MCF 10A (cell line): ENCODE measurements around the gene VOPP1. TPM values are rescaled to one million over a fixed set of nuclear protein-coding genes. Genes with fewer than 3 reads are reported as not detected.

Experiments used
- BruUV-seq: library from RNA; stranded (reverse); fragments of 400-500 nt; replicated peaks from 2 replicates; lab custom pipeline; 2021; lab: Mats Ljungman, UMichigan
- CTCF ChIA-PET: fragments of 300-600 bp; sonication (Branson Sonifier 250); formaldehyde crosslinking; extraction: SDS; loops from one replicate; lab custom pipeline; 2021; ENCODE audit warnings: antibody characterized with exemption, inconsistent platforms; lab: Yijun Ruan, JAX
- POLR2A ChIA-PET: fragments of 300-600, 350-650 bp; sonication (Branson Sonifier 250); formaldehyde crosslinking; extraction: SDS; loops from one replicate; lab custom pipeline; 2020; ENCODE audit warnings: antibody characterized with exemption, inconsistent platforms; lab: Yijun Ruan, JAX
- DNase-seq: peaks from one replicate; pipeline ENCODE4 v3.0.0-alpha.2; 2018; ENCODE audit not compliant: unreplicated experiment
- H3K27ac Mint-ChIP-seq: one replicate; pipeline ENCODE4 v1.8.0; 2022; ENCODE audit warnings: mild to moderate bottlenecking, low read depth, mixed read lengths; ENCODE audit not compliant: unreplicated experiment
- H3K27me3 Mint-ChIP-seq: one replicate; pipeline ENCODE4 v1.8.0; 2022; ENCODE audit warnings: mixed read lengths; ENCODE audit not compliant: insufficient read depth, unreplicated experiment
- H3K36me3 Mint-ChIP-seq: one replicate; pipeline ENCODE4 v1.8.0; 2022; ENCODE audit warnings: mild to moderate bottlenecking, moderate library complexity, mixed read lengths; ENCODE audit not compliant: insufficient read depth, unreplicated experiment
- H3K4me1 Mint-ChIP-seq: one replicate; pipeline ENCODE4 v1.8.0; 2022; ENCODE audit warnings: mixed read lengths; ENCODE audit not compliant: insufficient read depth, unreplicated experiment
- H3K4me3 Mint-ChIP-seq: one replicate; pipeline ENCODE4 v1.8.0; 2022; ENCODE audit warnings: mild to moderate bottlenecking, moderate library complexity, mixed read lengths; ENCODE audit not compliant: unreplicated experiment
- H3K9me3 Mint-ChIP-seq: one replicate; pipeline ENCODE4 v1.8.0; 2022; ENCODE audit warnings: mixed read lengths; ENCODE audit not compliant: unreplicated experiment
- CTCF ChIP-seq: fragments of 200-600 bp; IDR thresholded peaks from one replicate; pipeline ENCODE4 v1.8.0; 2022; ENCODE audit warnings: antibody characterized with exemption, mild to moderate bottlenecking; ENCODE audit not compliant: unreplicated experiment
- intact Hi-C: fragments of 100-400 bp; cut with micrococcal nuclease; formaldehyde crosslinking; loops from 2 replicates; pipeline ENCODE4 v1.14.1; 2022
- total RNA-seq: library from RNA; stranded (reverse); gene quantifications from 2 replicates; pipeline ENCODE4 v1.2.3, GENCODE V29; 2022

The VOPP1 gene
- total RNA-seq, 1 experiment from 2014 or later, result 29.2 TPM

GRCh38 chr7:55567571-55567970 lies 4.7 kb downstream of the VOPP1 start:
- H3K27ac Mint-ChIP-seq, result peak overlapping the region; percentile 52
- H3K4me3 Mint-ChIP-seq, result no peak overlapping the region
- TF ChIP-seq CTCF, result no peak
- no peaks in the 10 kb centered on the region for H3K9me3 Mint-ChIP-seq
- intact Hi-C loops, result no loop called here
- H3K36me3 Mint-ChIP-seq, result no peaks in the 10 kb centered on the region
- DNase-seq, result no peak
- CTCF ChIA-PET, result interaction anchor here (1.5 to 1.9 kb wide), 2 partner anchors 13 to 29 kb away, joined by 4 to 7 read pairs; no protein-coding TSS in a partner anchor
- BruUV-seq, result no TSS peak
- H3K27me3 Mint-ChIP-seq, result no peaks in the 10 kb centered on the region
- peaks cover 38% of the 10 kb centered on the region for H3K4me1 Mint-ChIP-seq
- POLR2A ChIA-PET, result interaction anchor here (0.7 to 1.6 kb wide), 2 partner anchors 21 to 262 kb away, joined by 3 to 5 read pairs; no protein-coding TSS in a partner anchor

DNA sequence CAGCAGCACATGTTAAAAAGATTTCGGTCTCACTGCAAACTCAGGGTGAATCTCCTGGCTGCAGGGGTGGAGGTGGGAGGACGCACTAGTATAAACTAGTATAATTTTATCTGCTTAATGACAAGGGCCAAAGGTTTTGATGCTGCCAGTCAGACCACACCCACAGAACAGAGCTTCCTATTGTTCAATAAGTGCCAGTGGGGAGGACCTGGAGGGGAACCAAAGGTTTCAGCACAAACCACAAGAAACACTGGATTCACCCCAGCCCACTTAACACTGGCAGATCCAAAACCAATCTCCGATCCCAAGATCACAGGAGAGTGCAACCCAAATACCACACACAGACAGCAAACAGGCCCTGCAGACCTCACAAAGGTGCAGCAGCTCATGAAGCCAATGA lies 6.6 kb downstream of the VOPP1 start:
- CTCF ChIA-PET, result interaction anchor here (0.6 to 1.9 kb wide), 8 partner anchors 10 to 490 kb away, joined by 3 to 7 read pairs (median 3); no protein-coding TSS in a partner anchor
- POLR2A ChIA-PET, result interaction anchor here (1.0 kb wide), 1 partner anchor 20 kb away, joined by 3 read pairs; no protein-coding TSS in a partner anchor
- H3K27ac Mint-ChIP-seq, result no peak overlapping the region

DNA sequence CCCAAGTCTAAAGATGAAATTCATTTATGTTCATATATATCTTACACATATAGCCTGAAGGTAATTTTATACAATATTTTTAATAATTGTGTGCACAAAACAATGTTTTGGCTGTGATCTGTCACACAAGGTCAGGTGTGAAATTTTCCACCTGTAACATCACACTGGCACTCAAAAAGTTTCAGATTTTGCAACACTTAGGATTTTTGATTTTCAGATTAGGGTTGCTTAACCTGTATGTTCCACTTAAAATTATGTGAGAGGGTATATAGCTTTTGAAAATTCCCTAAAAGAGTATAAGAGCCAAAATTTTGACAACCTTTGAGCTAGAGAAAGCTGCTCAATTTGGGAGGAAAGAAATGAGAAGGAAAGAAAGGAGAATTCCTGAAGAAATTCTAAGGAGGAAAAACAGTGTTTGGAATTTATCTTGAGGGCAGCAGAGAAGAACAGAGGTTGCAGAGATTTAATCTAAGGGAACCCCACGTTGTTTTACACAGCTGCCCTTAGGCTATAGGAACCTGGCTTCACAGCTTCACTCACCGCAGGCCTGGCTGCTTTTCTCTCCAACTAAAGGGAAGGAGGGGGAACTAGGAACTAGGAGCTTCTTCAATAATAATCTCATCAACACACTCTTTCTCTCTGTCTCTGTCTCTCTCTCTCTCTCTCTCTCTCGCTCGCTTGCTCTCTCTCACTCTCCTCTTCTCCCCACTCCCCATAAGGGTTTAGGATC lies 8.5 kb downstream of the VOPP1 start:
- peak overlapping the region; percentile 27 for H3K27ac Mint-ChIP-seq
- H3K4me3 Mint-ChIP-seq, result no peak overlapping the region
- ChIA-PET POLR2A (interaction anchor here (0.6 to 1.6 kb wide), 9 partner anchors 10 to 1964 kb away, joined by 3 to 6 read pairs (median 4); no protein-coding TSS in a partner anchor), CTCF (interaction anchor here (0.6 to 1.2 kb wide), 10 partner anchors 9 to 148 kb away, joined by 3 to 5 read pairs (median 3); no protein-coding TSS in a partner anchor)
- TF ChIP-seq CTCF, result no peak
- no TSS peak for BruUV-seq
- no peaks in the 10 kb centered on the region for H3K9me3 Mint-ChIP-seq
- no peak for DNase-seq
- no peaks in the 10 kb centered on the region for H3K36me3 Mint-ChIP-seq
- H3K4me1 Mint-ChIP-seq, result peaks cover 23% of the 10 kb centered on the region
- no peaks in the 10 kb centered on the region for H3K27me3 Mint-ChIP-seq
- intact Hi-C loops, result no loop called here

More for the DNA sequence above, 6.6 kb downstream of the VOPP1 start:
- H3K36me3 Mint-ChIP-seq, result no peaks in the 10 kb centered on the region
- no TSS peak for BruUV-seq
- no peaks in the 10 kb centered on the region for H3K27me3 Mint-ChIP-seq
- H3K4me3 Mint-ChIP-seq, result no peak overlapping the region
- no peaks in the 10 kb centered on the region for H3K9me3 Mint-ChIP-seq
- no peak for DNase-seq
- TF ChIP-seq CTCF, result no peak
- intact Hi-C loops, result no loop called here
- H3K4me1 Mint-ChIP-seq, result peaks cover 38% of the 10 kb centered on the region

DNA sequence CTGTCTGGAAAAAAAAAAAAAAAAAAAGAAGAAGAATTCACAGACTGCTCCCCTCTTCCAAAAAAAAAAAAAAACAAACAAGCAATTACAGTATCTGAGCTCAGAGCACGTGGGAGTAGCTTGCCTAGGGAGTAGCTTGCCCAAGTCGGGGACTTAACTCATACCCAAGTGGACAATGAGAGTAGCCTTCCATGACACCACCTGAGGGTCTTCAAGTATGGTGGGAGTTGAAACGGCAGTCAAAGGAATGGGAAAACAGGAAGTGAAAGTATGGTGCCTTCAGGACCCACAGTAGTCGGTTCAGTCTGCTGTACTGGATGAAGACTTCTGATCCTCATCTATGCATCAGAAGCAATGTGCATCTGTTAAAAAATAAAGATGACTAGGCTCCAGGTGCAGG lies 10.6 kb downstream of the VOPP1 start:
- Mint-ChIP-seq H3K9me3 (no peaks in the 10 kb centered on the region), H3K27ac (no peak overlapping the region), H3K4me3 (no peak overlapping the region), H3K4me1 (peaks cover 23% of the 10 kb centered on the region), H3K36me3 (no peaks in the 10 kb centered on the region), H3K27me3 (no peaks in the 10 kb centered on the region)
- TF ChIP-seq CTCF, result no peak
- no TSS peak for BruUV-seq
- ChIA-PET POLR2A (no interaction called here), CTCF (interaction anchor here (0.7 to 0.8 kb wide), 4 partner anchors 9 to 128 kb away, joined by 3 to 6 read pairs (median 4); no protein-coding TSS in a partner anchor)
- intact Hi-C loops, result no loop called here
- no peak for DNase-seq
